ENCODE results near the gene ZBTB38. TPM values are rescaled to one million over a fixed set of nuclear protein-coding genes. Genes with fewer than 3 reads are reported as not detected.

Gene ZBTB38
- total and polyA plus RNA-seq, 12 donors, result 14.7 to 156 (median 128) TPM

DNA sequence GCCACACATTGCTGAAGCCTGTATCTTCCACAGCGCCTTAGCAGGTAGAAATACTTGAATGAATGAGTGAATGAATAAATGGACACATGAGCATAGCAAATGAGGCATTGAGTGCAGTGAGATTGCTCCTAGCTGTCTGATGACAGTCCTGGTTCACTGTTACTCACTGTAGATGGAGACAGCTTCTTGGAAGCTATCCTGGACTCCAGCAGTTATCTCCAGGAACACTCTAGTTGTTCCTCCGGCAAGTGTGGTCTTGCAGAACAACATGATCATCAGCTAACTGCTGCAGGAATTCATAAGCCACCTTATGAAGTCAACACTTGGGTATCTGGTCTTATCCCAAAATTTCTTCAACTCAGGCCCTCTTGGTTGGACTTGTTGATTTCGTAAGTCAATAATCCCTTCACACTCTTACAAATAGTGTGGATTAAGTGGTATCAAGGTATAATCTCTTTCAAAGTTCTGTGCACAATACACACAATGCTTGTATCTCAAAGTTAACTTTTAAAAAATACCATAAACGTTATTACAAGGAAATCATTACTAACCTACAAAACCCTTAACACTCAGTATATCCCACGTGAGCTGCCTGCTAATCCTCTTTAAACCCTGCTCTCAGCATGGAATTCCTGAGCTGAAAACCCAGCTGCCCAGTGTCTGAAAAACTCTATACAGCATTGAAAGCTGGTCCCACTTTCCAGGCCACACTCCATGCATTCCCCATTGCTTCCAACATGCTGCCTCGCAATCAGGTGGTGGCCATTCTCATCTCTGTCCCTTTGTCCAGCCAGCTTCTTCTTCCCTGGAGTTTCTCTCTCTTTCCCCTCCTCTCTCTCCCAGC is 14.4 kb upstream of the ZBTB38 start:
- Histone ChIP-seq H3K9me3 (peaks cover 0 to 8% (median 0%) of the 10 kb centered on the region in 11 donors), H3K36me3 (no peaks in the 10 kb centered on the region), H3K27me3 (no peaks in the 10 kb centered on the region), H3K4me1 (no peaks in the 10 kb centered on the region), H3K4me3 (no peak overlapping the region), H3K27ac (no peak overlapping the region)
- DNase-seq, result no peak
- ATAC-seq, result peak in 4 of 8 donors; percentile 27 to 88 (median 66)
- intact Hi-C loops (cut with DNase I), result loop anchor here in 2 of 10 donors (5.0 to 10.0 kb wide), 3 partner anchors 37 to 201 kb away; no protein-coding TSS in a partner anchor
- 77 to 78% methylated on average over 6 of the region's 6 CpGs for WGBS, 2 donors
- TF ChIP-seq, protein P1, sequence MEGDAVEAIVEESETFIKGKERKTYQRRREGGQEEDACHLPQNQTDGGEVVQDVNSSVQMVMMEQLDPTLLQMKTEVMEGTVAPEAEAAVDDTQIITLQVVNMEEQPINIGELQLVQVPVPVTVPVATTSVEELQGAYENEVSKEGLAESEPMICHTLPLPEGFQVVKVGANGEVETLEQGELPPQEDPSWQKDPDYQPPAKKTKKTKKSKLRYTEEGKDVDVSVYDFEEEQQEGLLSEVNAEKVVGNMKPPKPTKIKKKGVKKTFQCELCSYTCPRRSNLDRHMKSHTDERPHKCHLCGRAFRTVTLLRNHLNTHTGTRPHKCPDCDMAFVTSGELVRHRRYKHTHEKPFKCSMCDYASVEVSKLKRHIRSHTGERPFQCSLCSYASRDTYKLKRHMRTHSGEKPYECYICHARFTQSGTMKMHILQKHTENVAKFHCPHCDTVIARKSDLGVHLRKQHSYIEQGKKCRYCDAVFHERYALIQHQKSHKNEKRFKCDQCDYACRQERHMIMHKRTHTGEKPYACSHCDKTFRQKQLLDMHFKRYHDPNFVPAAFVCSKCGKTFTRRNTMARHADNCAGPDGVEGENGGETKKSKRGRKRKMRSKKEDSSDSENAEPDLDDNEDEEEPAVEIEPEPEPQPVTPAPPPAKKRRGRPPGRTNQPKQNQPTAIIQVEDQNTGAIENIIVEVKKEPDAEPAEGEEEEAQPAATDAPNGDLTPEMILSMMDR (IDR thresholded peaks at IDR 0.05), result no peak

DNA sequence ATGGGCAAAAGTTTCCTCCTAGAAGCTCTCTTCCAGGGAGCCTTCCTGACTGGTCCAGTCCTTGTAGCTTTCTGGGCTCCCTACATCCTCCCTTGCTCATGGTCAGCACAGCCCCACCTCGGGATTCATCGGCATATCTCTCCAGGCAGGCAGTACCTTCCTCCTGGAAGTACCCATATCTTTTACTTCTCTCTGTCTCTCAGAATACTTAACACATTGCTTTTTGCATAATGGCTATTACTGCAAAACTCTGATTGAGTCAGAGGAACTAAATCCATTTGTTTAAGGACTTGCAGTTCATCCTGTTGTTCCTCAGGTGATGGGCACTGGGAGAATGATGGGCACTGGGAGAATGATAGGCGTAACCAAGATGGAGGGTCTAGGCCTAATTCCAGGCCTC is 13.8 kb upstream of the ZBTB38 start:
- H3K4me1 ChIP-seq, result no peaks in the 10 kb centered on the region
- no peak for ATAC-seq
- H3K4me3 ChIP-seq, result no peak overlapping the region
- DNase-seq, result no peak
- H3K9me3 ChIP-seq, result peaks cover 0 to 4% (median 0%) of the 10 kb centered on the region in 11 donors
- WGBS, 2 donors, result 93 to 95% methylated on average over 3 of the region's 3 CpGs
- H3K36me3 ChIP-seq, result no peaks in the 10 kb centered on the region
- TF ChIP-seq, protein P1 (IDR thresholded peaks at IDR 0.05), result no peak
- no peaks in the 10 kb centered on the region for H3K27me3 ChIP-seq
- intact Hi-C loops (cut with DNase I), result loop anchor here in 2 of 10 donors (5.0 to 10.0 kb wide), 3 partner anchors 37 to 200 kb away; no protein-coding TSS in a partner anchor
- H3K27ac ChIP-seq, result no peak overlapping the region

DNA sequence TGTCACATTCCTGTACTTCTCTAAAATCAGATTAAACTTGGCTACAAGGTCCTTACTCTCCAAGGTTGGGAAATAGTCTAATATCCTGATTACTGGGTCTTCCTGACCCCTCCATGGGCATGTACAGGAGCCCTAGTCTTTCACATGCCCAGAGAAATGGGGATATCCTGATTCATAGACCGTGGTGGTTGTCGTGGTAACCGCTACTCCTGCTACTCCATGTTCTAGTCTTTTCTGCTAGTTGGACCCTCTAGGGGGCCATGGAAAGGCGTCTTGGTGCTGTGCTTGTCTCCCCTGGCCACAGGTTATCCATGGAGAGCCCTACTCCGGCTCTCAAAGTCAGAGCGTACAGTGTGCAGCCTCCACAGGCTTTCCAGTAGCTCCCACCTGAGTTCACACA is 13.1 kb upstream of the ZBTB38 start:
- no peaks in the 10 kb centered on the region for H3K36me3 ChIP-seq
- no peaks in the 10 kb centered on the region for H3K9me3 ChIP-seq
- TF ChIP-seq, protein P1 (IDR thresholded peaks at IDR 0.05), result no peak
- DNase-seq, result no peak
- H3K27me3 ChIP-seq, result no peaks in the 10 kb centered on the region
- ATAC-seq, result no peak
- H3K4me3 ChIP-seq, result no peak overlapping the region
- H3K27ac ChIP-seq, result no peak overlapping the region
- no peaks in the 10 kb centered on the region for H3K4me1 ChIP-seq
- intact Hi-C loops (cut with DNase I), result loop anchor here in 5 of 10 donors (5.0 to 10.0 kb wide), 5 partner anchors 43 to 200 kb away; no protein-coding TSS in a partner anchor
- 79 to 86% methylated on average over 6 of the region's 6 CpGs for WGBS, 2 donors

DNA sequence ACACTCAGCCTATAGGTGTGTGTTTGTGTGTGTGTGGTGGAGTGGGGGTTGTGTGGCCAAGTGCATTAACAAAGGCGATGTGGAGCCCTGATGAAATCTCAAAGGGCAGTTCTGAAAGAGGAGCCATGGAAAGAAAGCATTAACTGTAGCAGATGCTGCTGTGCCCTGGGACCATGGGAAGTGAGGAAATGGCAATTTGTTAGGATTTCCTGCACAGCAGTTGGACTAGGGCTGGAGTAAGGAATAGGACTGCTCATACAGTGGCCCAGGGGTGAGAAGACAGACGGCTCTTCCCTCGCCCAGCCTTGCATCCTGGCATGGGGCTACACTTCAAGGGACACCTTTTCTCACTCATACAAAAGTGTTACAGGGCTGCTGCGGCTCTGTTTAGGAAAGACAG is 12.3 kb upstream of the ZBTB38 start:
- WGBS, 2 donors, result 76 to 80% methylated on average over 4 of the region's 4 CpGs
- no peaks in the 10 kb centered on the region for H3K36me3 ChIP-seq
- H3K4me3 ChIP-seq, result no peak overlapping the region
- no peaks in the 10 kb centered on the region for H3K27me3 ChIP-seq
- DNase-seq (no peak), ATAC-seq (no peak)
- intact Hi-C loops (cut with DNase I), result loop anchor here in 5 of 10 donors (5.0 to 10.0 kb wide), 5 partner anchors 44 to 199 kb away; no protein-coding TSS in a partner anchor
- TF ChIP-seq, protein P1 (IDR thresholded peaks at IDR 0.05), result no peak
- H3K27ac ChIP-seq, result no peak overlapping the region
- peaks cover 0 to 6% (median 0%) of the 10 kb centered on the region in 9 donors for H3K4me1 ChIP-seq
- no peaks in the 10 kb centered on the region for H3K9me3 ChIP-seq

Data from heart right ventricle (tissue), 16 donors.